SHP77 (cell line): ENCODE measurements around the gene PRKCI.
"Not testable (repeated sequence)": the region's sequence is repeated elsewhere in the genome, so short reads cannot be mapped to it uniquely, and the experiment has no call there.

Source experiments
- DNase-seq, 2 experiments: peaks; one replicate each; lab custom pipeline; 2025; lab: John Stamatoyannopoulos, UW

PRKCI gene

GRCh38 chr3:170343859-170344258, 121.6 kb downstream of the PRKCI start:
- DNase-seq: not testable (repeated sequence)

- no peak for DNase-seq
Measured at GRCh38 chr3:170344971-170345370, 122.7 kb downstream of the PRKCI start.

- DNase-seq: no peak
Measured at GRCh38 chr3:170346481-170347392, 124.5 kb downstream of the PRKCI start.

- no peak for DNase-seq
Measured at GRCh38 chr3:170350515-170351413, 128.5 kb downstream of the PRKCI start.

- no peak for DNase-seq
Measured at GRCh38 chr3:170352936-170353335, 130.7 kb downstream of the PRKCI start.

GRCh38 chr3:170353485-170353884, 131.3 kb downstream of the PRKCI start:
- no peak for DNase-seq

GRCh38 chr3:170354760-170355159, 132.5 kb downstream of the PRKCI start:
- no peak for DNase-seq
